Ishikawa (cell line): Measurements from ENCODE around the gene POLR1A.

Experiments used
- NFIC ChIP-seq: IDR thresholded peaks from 2 replicates; pipeline ENCODE4 v1.6.1; 2012
- TAF1 ChIP-seq: IDR thresholded peaks from 2 replicates; pipeline ENCODE4 v1.6.1; 2012; ENCODE audit warnings: low read depth, mild to moderate bottlenecking
- YY1 ChIP-seq: IDR thresholded peaks from 2 replicates; pipeline ENCODE4 v1.6.1; 2012; ENCODE audit warnings: low read depth
- TF ChIP-seq, protein P1 (sequence below): IDR thresholded peaks from 2 replicates; pipeline ENCODE4 v1.6.1; 2012; ENCODE audit warnings: low read depth, mild to moderate bottlenecking

DNA sequence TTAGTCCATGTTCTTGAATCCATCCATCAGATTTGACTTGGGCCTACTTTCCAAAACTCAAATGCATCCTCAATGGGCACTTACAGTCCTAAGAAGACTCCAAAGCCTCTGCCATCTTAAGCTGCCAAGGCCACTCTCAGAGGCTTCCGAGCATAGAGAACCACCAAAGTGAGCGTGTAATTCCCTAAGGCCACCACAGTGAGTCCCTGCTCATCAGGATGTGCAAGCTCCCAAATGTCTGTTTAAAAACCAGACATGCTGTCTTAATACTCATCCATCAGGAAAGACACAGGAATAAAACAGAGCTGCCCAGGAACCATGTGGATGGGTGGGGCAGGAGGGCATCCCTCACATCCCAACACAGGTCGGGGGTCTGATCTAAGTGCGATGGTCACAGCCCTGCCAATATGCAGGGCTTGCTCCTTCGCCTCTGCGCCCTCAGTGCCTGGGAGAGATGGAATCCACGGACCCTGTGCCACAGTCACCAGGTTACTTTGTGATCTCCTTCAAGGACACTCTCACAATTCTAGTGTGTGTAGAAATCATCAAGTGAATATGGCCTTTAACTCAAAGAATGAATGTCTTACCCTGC lies 80.4 kb downstream of the POLR1A start:
- TF ChIP-seq YY1, result no peak
- TF ChIP-seq TAF1, result no peak
- TF ChIP-seq NFIC, result no peak
- TF ChIP-seq, protein P1, sequence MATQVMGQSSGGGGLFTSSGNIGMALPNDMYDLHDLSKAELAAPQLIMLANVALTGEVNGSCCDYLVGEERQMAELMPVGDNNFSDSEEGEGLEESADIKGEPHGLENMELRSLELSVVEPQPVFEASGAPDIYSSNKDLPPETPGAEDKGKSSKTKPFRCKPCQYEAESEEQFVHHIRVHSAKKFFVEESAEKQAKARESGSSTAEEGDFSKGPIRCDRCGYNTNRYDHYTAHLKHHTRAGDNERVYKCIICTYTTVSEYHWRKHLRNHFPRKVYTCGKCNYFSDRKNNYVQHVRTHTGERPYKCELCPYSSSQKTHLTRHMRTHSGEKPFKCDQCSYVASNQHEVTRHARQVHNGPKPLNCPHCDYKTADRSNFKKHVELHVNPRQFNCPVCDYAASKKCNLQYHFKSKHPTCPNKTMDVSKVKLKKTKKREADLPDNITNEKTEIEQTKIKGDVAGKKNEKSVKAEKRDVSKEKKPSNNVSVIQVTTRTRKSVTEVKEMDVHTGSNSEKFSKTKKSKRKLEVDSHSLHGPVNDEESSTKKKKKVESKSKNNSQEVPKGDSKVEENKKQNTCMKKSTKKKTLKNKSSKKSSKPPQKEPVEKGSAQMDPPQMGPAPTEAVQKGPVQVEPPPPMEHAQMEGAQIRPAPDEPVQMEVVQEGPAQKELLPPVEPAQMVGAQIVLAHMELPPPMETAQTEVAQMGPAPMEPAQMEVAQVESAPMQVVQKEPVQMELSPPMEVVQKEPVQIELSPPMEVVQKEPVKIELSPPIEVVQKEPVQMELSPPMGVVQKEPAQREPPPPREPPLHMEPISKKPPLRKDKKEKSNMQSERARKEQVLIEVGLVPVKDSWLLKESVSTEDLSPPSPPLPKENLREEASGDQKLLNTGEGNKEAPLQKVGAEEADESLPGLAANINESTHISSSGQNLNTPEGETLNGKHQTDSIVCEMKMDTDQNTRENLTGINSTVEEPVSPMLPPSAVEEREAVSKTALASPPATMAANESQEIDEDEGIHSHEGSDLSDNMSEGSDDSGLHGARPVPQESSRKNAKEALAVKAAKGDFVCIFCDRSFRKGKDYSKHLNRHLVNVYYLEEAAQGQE, result no peak
